Epithelial cell of umbilical artery (primary cell): Measurements from ENCODE around the gene VN1R2. TPM values are rescaled to one million over a fixed set of nuclear protein-coding genes. Genes with fewer than 3 reads are reported as not detected.

ENCODE experiments used
- total RNA-seq: library from RNA; depleted of rRNA; stranded (reverse); fragments of >200 nt; gene quantifications from 2 replicates; pipeline ENCODE4 v1.2.3, GENCODE V29; 2014

The VN1R2 gene
- not detected in 2 replicates for total RNA-seq

GRCh38 chr19:53257715-53258342 lies at the start of gene VN1R2:
VN1R2 (plus strand) TSS chr19:53258292; CDS start chr19:53258376, 84 bp downstream.

GRCh38 chr19:53254411-53255341 lies 3.4 kb upstream of the VN1R2 start, which contains the start of gene ZNF677:
ZNF677 (minus strand) TSS chr19:53254873; CDS start chr19:53251550, 3,323 bp downstream.

GRCh38 chr19:53267623-53268022 lies 9.5 kb downstream of the VN1R2 start, which contains the start of gene VN1R4:
VN1R4 (minus strand) TSS chr19:53267723; CDS start chr19:53267665, 58 bp downstream.

Other genes starting within 250 kb of the VN1R2 start
- not detected in 2 replicates for gene ERVV-1, start 244.4 kb upstream of the VN1R2 start, total RNA-seq
- gene ERVV-2, start 213.6 kb upstream of the VN1R2 start, total RNA-seq: not detected in 2 replicates
- 16.2 and 19.8 TPM in 2 replicates for gene ZNF160, start 154.9 kb upstream of the VN1R2 start, total RNA-seq
- gene ZNF415, start 125.4 kb upstream of the VN1R2 start, total RNA-seq: 0.32 TPM in 1 of 2 replicates, not detected in the other
- gene ZNF347, start 99.2 kb upstream of the VN1R2 start, total RNA-seq: 3.5 and 3.6 TPM in 2 replicates
- gene ZNF665, start 64.9 kb upstream of the VN1R2 start, total RNA-seq: 1.7 and 1.9 TPM in 2 replicates
- 17.5 and 18.2 TPM in 2 replicates for gene ZNF677, start 3.4 kb upstream of the VN1R2 start, total RNA-seq
- gene VN1R4, start 9.4 kb downstream of the VN1R2 start, total RNA-seq: not detected in 2 replicates
- 9.4 and 12.2 TPM in 2 replicates for gene ZNF845, start 75.5 kb downstream of the VN1R2 start, total RNA-seq
- gene ZNF525, start 107.4 kb downstream of the VN1R2 start, total RNA-seq: 3.2 and 5.8 TPM in 2 replicates
- 12.3 and 13.1 TPM in 2 replicates for gene ZNF765, start 136.9 kb downstream of the VN1R2 start, total RNA-seq
- 10.4 and 12.8 TPM in 2 replicates for gene ZNF761, start 173.7 kb downstream of the VN1R2 start, total RNA-seq
- 2.4 and 3.2 TPM in 2 replicates for gene ZNF813, start 209.4 kb downstream of the VN1R2 start, total RNA-seq